A673 (cell line): ENCODE measurements around the gene TRIP13.

Experiments
- EZH2 ChIP-seq: fragments of 200-600 bp; sonication (generic); IDR thresholded peaks from 2 replicates; pipeline ENCODE4 v1.6.1; 2017; ENCODE audit warnings: borderline replicate concordance, low read depth, mild to moderate bottlenecking, mixed read lengths, antibody characterized with exemption, low read length; ENCODE audit not compliant: poor library complexity, severe bottlenecking
- TF ChIP-seq, protein P1 (sequence below): fragments of 300-800, 200-600 bp; sonication (generic); conservative IDR thresholded peaks from 2 replicates; pipeline ENCODE4 v1.5.1; 2017; ENCODE audit warnings: low read depth, mild to moderate bottlenecking, antibody characterized with exemption, low read length, moderate library complexity, mixed read lengths

DNA sequence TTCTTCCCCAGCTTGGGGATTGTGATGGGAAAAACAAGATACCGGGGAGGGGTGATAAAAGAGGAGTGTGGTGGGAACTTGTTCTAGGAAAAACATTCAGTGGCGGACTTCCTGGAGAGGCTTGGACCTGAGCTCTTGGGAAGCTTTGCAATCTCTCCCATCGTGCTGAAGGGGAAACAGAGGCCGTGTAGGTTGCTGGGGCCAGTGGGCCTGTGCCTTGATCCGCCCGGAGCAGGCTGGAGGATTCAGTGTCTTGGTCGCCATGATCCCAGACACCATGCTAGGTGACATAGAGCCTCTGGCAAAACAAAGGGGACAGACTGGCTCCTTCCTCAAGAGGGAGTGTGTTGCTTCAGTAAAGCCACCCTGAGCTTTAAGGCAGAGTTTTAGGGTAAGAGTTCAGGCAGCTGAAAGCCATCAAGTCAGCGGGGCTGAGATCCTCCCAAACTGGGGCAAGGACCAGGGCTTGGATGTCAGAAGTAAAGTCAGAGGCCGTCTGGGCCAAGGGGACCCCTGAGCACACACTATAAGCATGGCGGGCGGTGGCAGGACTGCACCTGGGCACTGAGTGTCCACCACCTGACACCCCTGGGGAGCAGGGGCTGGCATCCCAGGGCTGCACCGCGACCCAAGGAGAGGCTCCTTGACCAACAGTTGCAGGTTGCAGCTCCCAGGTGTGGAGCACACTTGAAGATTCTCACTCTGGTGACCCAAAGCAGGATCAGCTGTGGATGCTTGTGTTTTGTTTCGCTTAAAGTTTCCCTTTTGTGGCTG lies 44.7 kb downstream of the TRIP13 start:
- TF ChIP-seq, protein P1, sequence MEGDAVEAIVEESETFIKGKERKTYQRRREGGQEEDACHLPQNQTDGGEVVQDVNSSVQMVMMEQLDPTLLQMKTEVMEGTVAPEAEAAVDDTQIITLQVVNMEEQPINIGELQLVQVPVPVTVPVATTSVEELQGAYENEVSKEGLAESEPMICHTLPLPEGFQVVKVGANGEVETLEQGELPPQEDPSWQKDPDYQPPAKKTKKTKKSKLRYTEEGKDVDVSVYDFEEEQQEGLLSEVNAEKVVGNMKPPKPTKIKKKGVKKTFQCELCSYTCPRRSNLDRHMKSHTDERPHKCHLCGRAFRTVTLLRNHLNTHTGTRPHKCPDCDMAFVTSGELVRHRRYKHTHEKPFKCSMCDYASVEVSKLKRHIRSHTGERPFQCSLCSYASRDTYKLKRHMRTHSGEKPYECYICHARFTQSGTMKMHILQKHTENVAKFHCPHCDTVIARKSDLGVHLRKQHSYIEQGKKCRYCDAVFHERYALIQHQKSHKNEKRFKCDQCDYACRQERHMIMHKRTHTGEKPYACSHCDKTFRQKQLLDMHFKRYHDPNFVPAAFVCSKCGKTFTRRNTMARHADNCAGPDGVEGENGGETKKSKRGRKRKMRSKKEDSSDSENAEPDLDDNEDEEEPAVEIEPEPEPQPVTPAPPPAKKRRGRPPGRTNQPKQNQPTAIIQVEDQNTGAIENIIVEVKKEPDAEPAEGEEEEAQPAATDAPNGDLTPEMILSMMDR: no peak
- no peak for TF ChIP-seq EZH2
